BLaER1 treated with 17β-estradiol and CSF1 and Interleukin-3, amounts not matched to agents 10 nM and 100 nM (cell line): ENCODE measurements around the gene SLC12A4.
"Not testable (repeated sequence)": the region's sequence is repeated elsewhere in the genome, so short reads cannot be mapped to it uniquely, and the experiment has no call there.

Source experiments
- H3K27ac ChIP-seq, 11 experiments: shearing (Covaris generic); formaldehyde crosslinking; 2 replicates each; pipeline ENCODE4 v1.8.1; 2022
- H3K27me3 ChIP-seq, 11 experiments: shearing (Covaris generic); formaldehyde crosslinking; 2 replicates each; pipeline ENCODE4 v1.8.1; 2022
- H3K36me3 ChIP-seq, 11 experiments: shearing (Covaris generic); formaldehyde crosslinking; 2 replicates each; pipeline ENCODE4 v1.8.1; 2022
- H3K4me1 ChIP-seq, 10 experiments: shearing (Covaris generic); formaldehyde crosslinking; 2 replicates each; pipeline ENCODE4 v1.8.1; 2022
- H3K4me2 ChIP-seq, 11 experiments: shearing (Covaris generic); formaldehyde crosslinking; 2 replicates each; pipeline ENCODE4 v1.8.1; 2022
- H3K4me3 ChIP-seq, 10 experiments: shearing (Covaris generic); formaldehyde crosslinking; 2 replicates each; pipeline ENCODE4 v1.8.1; 2022
- H3K9ac ChIP-seq, 11 experiments: shearing (Covaris generic); formaldehyde crosslinking; 2 replicates each; pipeline ENCODE4 v1.8.1; 2022
- H3K9me3 ChIP-seq, 11 experiments: shearing (Covaris generic); formaldehyde crosslinking; replicated peaks in 1 of 11; 2 replicates each; pipeline ENCODE4 v1.8.1; 2022
- H4K20me1 ChIP-seq, 11 experiments: shearing (Covaris generic); formaldehyde crosslinking; 2 replicates each; pipeline ENCODE4 v1.8.1; 2022
- Cebpa-rat ChIP-seq, 11 experiments: shearing (Covaris generic); IDR thresholded peaks; 2 replicates each; pipeline ENCODE4 v1.8.1; 2022

SLC12A4 gene

DNA sequence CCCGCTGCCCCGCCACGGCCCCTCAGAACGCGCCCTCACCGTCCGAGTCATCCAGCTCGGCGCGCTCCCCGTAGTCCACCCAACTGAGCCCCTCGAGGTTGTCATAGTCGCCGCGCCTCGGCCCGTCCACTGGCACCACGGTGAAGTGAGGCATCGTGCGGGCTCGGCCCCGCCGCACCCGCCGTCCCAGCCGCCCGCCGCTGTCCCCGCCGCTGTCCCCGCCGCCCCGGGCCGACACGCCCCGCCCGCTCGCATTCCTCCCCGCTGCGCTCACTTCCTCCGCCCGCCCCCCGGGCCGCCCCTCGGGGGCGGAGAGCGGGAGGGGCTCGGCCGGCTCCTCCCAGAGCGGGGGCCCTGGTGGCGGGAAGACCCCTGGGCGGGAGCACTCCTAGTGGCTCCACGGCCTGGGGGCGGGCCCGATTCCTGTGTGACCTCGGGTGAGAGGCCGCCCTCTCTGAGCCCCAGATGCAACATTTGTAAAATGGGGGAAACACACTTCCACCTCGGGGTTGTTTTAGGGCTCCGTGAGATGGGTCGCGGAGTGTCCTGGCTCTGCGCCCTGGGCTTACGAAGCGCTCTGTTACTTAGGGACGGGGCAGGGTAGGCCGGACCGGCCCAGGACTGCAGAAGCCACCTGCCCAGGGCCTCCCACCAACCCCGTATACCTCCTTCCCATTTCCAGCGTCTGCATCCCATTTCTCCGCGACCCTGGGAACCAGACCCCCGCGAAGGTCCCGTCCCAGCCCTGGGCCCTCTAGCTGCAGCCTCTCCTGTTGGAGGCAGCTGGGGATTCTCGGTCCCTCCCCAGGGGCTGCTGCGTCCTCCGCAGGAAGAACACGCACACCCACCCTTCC lies at the start of gene SLC12A4:
SLC12A4 (minus strand) TSS at position 238 of the 854 bp plus-strand sequence; CDS start at position 154, 84 bp downstream.
- Histone ChIP-seq H3K4me2 (peak within 1 kb of the TSS; percentile 75 to 99 (median 96)), H3K27ac (peak within 1 kb of the TSS; percentile 68 to 94 (median 84); a peak in 21 of 22 replicates), H3K27me3 (no peaks in the 10 kb centered on the region), H3K4me3 (peak within 1 kb of the TSS; percentile 72 to 93 (median 84)), H3K9ac (peak within 1 kb of the TSS; percentile 82 to 93 (median 89)), H3K4me1 (peaks cover 24 to 52% (median 43%) of the 10 kb centered on the region in 10 experiments), H3K36me3 (peaks cover 0 to 6% (median 0%) of the 10 kb centered on the region in 11 experiments; a peak in 7 of 22 replicates), H3K9me3 (no peaks in the 10 kb centered on the region), H4K20me1 (peaks cover 5 to 38% (median 20%) of the 10 kb centered on the region in 11 experiments; a peak in 15 of 22 replicates)
- no peak for TF ChIP-seq Cebpa-rat (IDR thresholded peaks at IDR 0.05)

GRCh38 chr16:68015681-68016080 lies 47.2 kb upstream of the SLC12A4 start, which contains the start of gene DPEP2NB:
Gene DPEP2NB (minus strand): TSS chr16:68015911. CDS start chr16:68015770, 141 bp downstream.
- H3K27me3 ChIP-seq: no peaks in the 10 kb centered on the region
- no peak within 1 kb of the TSS for H3K27ac ChIP-seq
- peaks cover 0 to 24% (median 11%) of the 10 kb centered on the region in 10 experiments; a peak in 15 of 20 replicates for H3K4me1 ChIP-seq
- peaks cover 0 to 3% (median 0%) of the 10 kb centered on the region in 11 experiments; a peak in 1 of 22 replicates for H3K36me3 ChIP-seq
- no peak within 1 kb of the TSS for H3K4me3 ChIP-seq
- H3K9me3 ChIP-seq: no peaks in the 10 kb centered on the region
- no peak within 1 kb of the TSS for H3K9ac ChIP-seq
- H4K20me1 ChIP-seq: no peaks in the 10 kb centered on the region; a peak in 1 of 22 replicates
- TF ChIP-seq Cebpa-rat (IDR thresholded peaks at IDR 0.05): no peak
- peak within 1 kb of the TSS in 1 of 11 experiments; percentile 16; a peak in 1 of 22 replicates for H3K4me2 ChIP-seq

GRCh38 chr16:68013440-68013839 lies 45.0 kb upstream of the SLC12A4 start:
- Histone ChIP-seq H3K4me2 (peak overlapping the region in 9 of 11 experiments; percentile 8 to 73 (median 45); a peak in 14 of 22 replicates), H3K4me1 (peaks cover 0 to 36% (median 13%) of the 10 kb centered on the region in 10 experiments; a peak in 15 of 20 replicates), H4K20me1 (no peaks in the 10 kb centered on the region), H3K27me3 (no peaks in the 10 kb centered on the region), H3K4me3 (no peak overlapping the region), H3K9me3 (no peaks in the 10 kb centered on the region), H3K36me3 (no peaks in the 10 kb centered on the region), H3K9ac (0 out of 22 replicates have a peak overlapping the region, but pooled peaks of 1 of the 11 experiments have one; percentile 3), H3K27ac (peak overlapping the region in 2 of 11 experiments; percentile 37 to 56; a peak in 6 of 22 replicates)
- 0 out of 22 replicates have a peak, but pooled peaks of 1 of the 11 experiments have one; percentile 17 for TF ChIP-seq Cebpa-rat (IDR thresholded peaks at IDR 0.05)

DNA sequence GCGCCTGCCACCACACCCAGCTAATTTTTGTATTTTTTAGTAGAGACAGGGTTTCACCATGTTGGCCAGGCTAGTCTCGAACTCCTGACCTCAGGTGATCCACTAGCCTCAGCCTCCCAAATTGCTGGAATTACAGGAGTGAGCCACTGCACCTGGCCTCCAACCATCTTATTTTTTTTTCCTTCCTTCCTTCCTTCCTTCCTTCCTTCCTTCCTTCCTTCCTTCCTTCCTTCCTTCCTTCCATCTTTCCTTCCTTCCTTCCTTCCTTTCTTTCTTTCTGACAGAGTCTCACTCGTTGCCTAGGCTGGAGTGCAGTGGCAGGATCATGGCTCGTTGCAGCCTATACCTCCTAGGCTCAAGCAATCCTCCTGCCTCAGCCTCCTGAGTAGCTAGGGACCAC lies 41.4 kb upstream of the SLC12A4 start:
- H3K4me1 ChIP-seq: peaks cover 0 to 63% (median 22%) of the 10 kb centered on the region in 10 experiments; a peak in 16 of 20 replicates

DNA sequence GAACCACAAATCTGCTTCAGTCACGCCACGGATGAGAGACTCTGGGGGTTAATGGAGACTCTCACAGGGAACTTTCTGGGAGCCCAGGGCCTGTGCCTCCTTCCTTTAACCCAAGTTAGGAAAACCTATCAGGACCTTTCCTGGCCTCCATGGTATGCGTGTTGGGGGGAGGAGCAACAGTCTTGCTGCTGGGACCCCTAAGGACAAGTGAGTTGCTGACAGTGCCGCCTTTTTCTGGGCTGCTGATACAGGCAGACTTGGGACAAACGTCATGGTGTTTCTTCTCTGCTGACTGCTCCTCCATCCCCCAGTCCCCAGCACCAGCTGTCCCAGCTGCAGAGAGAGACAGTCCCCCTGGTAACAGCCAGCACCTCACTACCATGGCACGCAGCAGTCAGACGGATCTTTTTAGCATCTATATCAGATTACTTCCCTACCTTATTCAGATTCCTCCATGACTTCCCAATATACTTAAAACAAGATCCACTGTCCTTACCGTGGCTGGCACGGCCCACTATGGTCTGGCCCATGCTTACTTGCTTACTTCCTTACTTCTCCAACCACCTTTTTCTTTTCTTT lies 40.8 kb upstream of the SLC12A4 start:
- H3K4me3 ChIP-seq: no peak overlapping the region
- TF ChIP-seq Cebpa-rat (IDR thresholded peaks at IDR 0.05): no peak
- no peaks in the 10 kb centered on the region for H4K20me1 ChIP-seq
- peak overlapping the region in 2 of 11 experiments; percentile 55 to 79; a peak in 3 of 22 replicates for H3K4me2 ChIP-seq
- H3K27ac ChIP-seq: no peak overlapping the region
- no peaks in the 10 kb centered on the region for H3K27me3 ChIP-seq
- H3K36me3 ChIP-seq: no peaks in the 10 kb centered on the region
- H3K9ac ChIP-seq: no peak overlapping the region
- H3K9me3 ChIP-seq: no peaks in the 10 kb centered on the region
- H3K4me1 ChIP-seq: peaks cover 0 to 69% (median 22%) of the 10 kb centered on the region in 10 experiments; a peak in 16 of 20 replicates

More for the DNA sequence above, 41.4 kb upstream of the SLC12A4 start:
- not testable (repeated sequence) for H3K4me3 ChIP-seq, H4K20me1 ChIP-seq, H3K27me3 ChIP-seq, H3K27ac ChIP-seq, H3K4me2 ChIP-seq, H3K9me3 ChIP-seq, H3K9ac ChIP-seq, H3K36me3 ChIP-seq

GRCh38 chr16:68005786-68006286 lies 37.4 kb upstream of the SLC12A4 start:
- Histone ChIP-seq H3K27me3 (no peaks in the 10 kb centered on the region), H3K4me1 (peaks cover 0 to 70% (median 11%) of the 10 kb centered on the region in 10 experiments; a peak in 13 of 20 replicates), H3K9me3 (no peaks in the 10 kb centered on the region), H3K9ac (peak overlapping the region in 7 of 11 experiments; percentile 5 to 79 (median 61); a peak in 11 of 22 replicates), H3K36me3 (no peaks in the 10 kb centered on the region), H3K27ac (peak overlapping the region in 8 of 11 experiments; percentile 9 to 90 (median 63); a peak in 12 of 22 replicates), H3K4me3 (no peak overlapping the region), H4K20me1 (no peaks in the 10 kb centered on the region), H3K4me2 (peak overlapping the region in 5 of 11 experiments; percentile 23 to 80 (median 49); a peak in 11 of 22 replicates)
- TF ChIP-seq Cebpa-rat (IDR thresholded peaks at IDR 0.05): peak in 3 of 11 experiments; percentile 21 to 51 (median 27); a peak in 4 of 22 replicates

DNA sequence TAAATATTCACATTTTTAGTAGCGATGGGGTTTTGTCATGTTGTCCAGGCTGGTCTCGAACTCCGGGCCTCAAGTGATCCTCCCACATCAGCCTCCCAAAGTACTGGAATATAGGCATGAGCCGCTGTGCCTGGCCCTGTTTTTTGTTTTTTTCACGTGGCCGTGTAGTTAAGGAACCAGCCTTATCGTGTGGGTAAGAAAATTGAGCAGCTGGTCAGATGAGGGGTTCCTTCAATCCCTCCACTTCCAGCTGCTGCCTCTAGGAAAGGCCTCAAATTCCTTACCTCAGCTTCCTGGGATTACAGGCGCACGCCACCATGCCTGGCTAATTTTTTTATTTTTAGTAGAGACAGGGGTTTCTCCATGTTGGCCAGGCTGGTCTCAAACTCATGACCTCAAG lies 36.8 kb upstream of the SLC12A4 start:
- Histone ChIP-seq H3K9me3 (no peaks in the 10 kb centered on the region), H3K27ac (peak overlapping the region in 8 of 11 experiments; percentile 9 to 90 (median 63); a peak in 12 of 22 replicates), H3K9ac (peak overlapping the region in 5 of 11 experiments; percentile 50 to 79 (median 67); a peak in 11 of 22 replicates), H3K36me3 (no peaks in the 10 kb centered on the region), H3K4me1 (peaks cover 5 to 76% (median 17%) of the 10 kb centered on the region in 10 experiments), H4K20me1 (no peaks in the 10 kb centered on the region), H3K4me3 (no peak overlapping the region), H3K4me2 (peak overlapping the region in 5 of 11 experiments; percentile 23 to 80 (median 49); a peak in 10 of 22 replicates), H3K27me3 (no peaks in the 10 kb centered on the region)
- no peak for TF ChIP-seq Cebpa-rat (IDR thresholded peaks at IDR 0.05)

DNA sequence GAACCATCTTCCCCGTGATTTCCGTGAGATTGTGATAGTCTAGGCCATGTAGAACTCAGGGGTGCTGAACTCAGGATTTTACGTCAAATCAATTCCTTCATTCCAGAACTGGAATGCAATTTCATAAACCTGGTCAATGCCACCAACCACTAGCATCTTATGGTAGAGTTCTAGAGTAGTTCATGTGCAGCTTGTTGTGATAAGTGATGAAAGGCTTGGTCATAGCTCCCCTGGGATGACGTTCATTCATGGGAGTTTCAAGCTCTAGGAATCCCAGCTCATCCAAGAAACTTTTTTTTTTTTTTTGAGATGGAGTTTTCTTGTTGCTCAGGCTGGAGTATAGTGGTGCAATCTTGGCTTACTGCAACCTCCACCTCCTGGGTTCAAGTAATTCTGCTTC lies 34.6 kb upstream of the SLC12A4 start:
- TF ChIP-seq Cebpa-rat (IDR thresholded peaks at IDR 0.05): no peak
- H3K4me3 ChIP-seq: no peak overlapping the region
- no peak overlapping the region for H3K9ac ChIP-seq
- H3K36me3 ChIP-seq: no peaks in the 10 kb centered on the region
- H3K9me3 ChIP-seq: peaks cover 0 to 8% (median 6%) of the 10 kb centered on the region in 11 experiments; a peak in 14 of 22 replicates
- H3K27ac ChIP-seq: no peak overlapping the region
- no peaks in the 10 kb centered on the region for H3K27me3 ChIP-seq
- H3K4me1 ChIP-seq: peaks cover 26 to 82% (median 39%) of the 10 kb centered on the region in 10 experiments
- H4K20me1 ChIP-seq: no peaks in the 10 kb centered on the region
- H3K4me2 ChIP-seq: no peak overlapping the region
